HepG2 (cell line): ENCODE measurements around the gene AGT. TPM values are rescaled to one million over a fixed set of nuclear protein-coding genes. Genes with fewer than 3 reads are reported as not detected.

Experiments
- ATAC-seq: fragments of 200-7000 bp; cut with Tn5 transposase; 3 replicates; pipeline ENCODE4 v1.9.1; 2020; ENCODE audit warnings: mild to moderate bottlenecking, moderate library complexity
- Bru-seq: library from RNA; stranded (reverse); fragments of 400-500 nt; gene quantifications from one replicate; lab custom pipeline; 2021; lab: Mats Ljungman, UMichigan
- BruChase-seq, 2 experiments: library from RNA; stranded (reverse); fragments of 400-500 nt; gene quantifications; one replicate each; lab custom pipeline; 2021; lab: Mats Ljungman, UMichigan
- BruUV-seq: library from RNA; stranded (reverse); fragments of 400-500 nt; replicated peaks from 2 replicates; lab custom pipeline; 2021; lab: Mats Ljungman, UMichigan
- CTCF ChIA-PET: fragments of 300-600 bp; formaldehyde crosslinking; extraction: SDS; loops from one replicate; lab custom pipeline; 2021; ENCODE audit warnings: low total read pairs, inconsistent platforms, low intra/inter-chr PET ratio; lab: Yijun Ruan, JAX
- POLR2A ChIA-PET: fragments of 350-600 bp; sonication (Branson Sonifier 250); formaldehyde crosslinking; loops from one replicate; lab custom pipeline; 2020; ENCODE audit warnings: antibody characterized with exemption, inconsistent platforms; lab: Yijun Ruan, JAX
- DNase-seq: peaks from one replicate; pipeline ENCODE4 v3.0.0-alpha.2; 2015; ENCODE audit warnings: low spot score
- FAIRE-seq: peaks from 3 replicates; lab custom pipeline; 2011; peaks lifted over from hg19 to GRCh38; lab: Jason Lieb, UNC
- H2AFZ ChIP-seq: one replicate; pipeline ENCODE4 v1.6.1; 2011; ENCODE audit warnings: low read length, inconsistent platforms
- H3K27ac ChIP-seq: fragments of 300-600 bp; 3 replicates; pipeline ENCODE4 v1.8.0; 2011; ENCODE audit warnings: mixed run types, mild to moderate bottlenecking, mixed read lengths, low read length, inconsistent platforms; ENCODE audit not compliant: insufficient read depth; ENCODE audit errors: extremely low read length
- H3K27me3 ChIP-seq, 2 experiments: fragments of 200-600 bp in 1 of 2; 2 replicates in 1 of 2; 3 replicates in 1 of 2; pipeline versions ENCODE4 v1.6.0 to v1.8.0; 2011; ENCODE audit warnings: low read length in 2 of 2, mild to moderate bottlenecking in 2 of 2, moderate library complexity in 2 of 2, inconsistent platforms in 1 of 2; ENCODE audit not compliant: insufficient read depth in 2 of 2, control insufficient read depth in 1 of 2
- H3K36me3 ChIP-seq, 2 experiments: fragments of 200-600 bp in 1 of 2; replicated peaks in 1 of 2; 2 replicates in 1 of 2; 3 replicates in 1 of 2; pipeline versions ENCODE4 v1.5.1 to v1.8.0; 2011; ENCODE audit warnings: low read length in 2 of 2, inconsistent platforms in 1 of 2; ENCODE audit not compliant: insufficient read depth in 2 of 2, control insufficient read depth in 1 of 2
- H3K4me1 ChIP-seq: 2 replicates; pipeline ENCODE4 v1.5.1; 2012; ENCODE audit warnings: low read length, inconsistent platforms; ENCODE audit not compliant: insufficient read depth
- H3K4me2 ChIP-seq: 2 replicates; pipeline ENCODE4 v1.6.0; 2011; ENCODE audit warnings: low read depth, low read length, inconsistent platforms
- H3K4me3 ChIP-seq, 3 experiments: fragments of 200-600 bp in 1 of 3; sonication (generic), shearing (Covaris generic) in 1 of 3; replicated peaks in 1 of 3; 2 replicates each; pipeline ENCODE4 v1.5.1; 2011 to 2016; ENCODE audit warnings: low read length in 3 of 3, inconsistent platforms in 2 of 3, low read depth in 2 of 3, mild to moderate bottlenecking in 2 of 3, control low read depth in 1 of 3, mixed read lengths in 1 of 3; ENCODE audit not compliant: insufficient read depth in 1 of 3
- H3K79me2 ChIP-seq: one replicate; pipeline ENCODE4 v1.6.1; 2011; ENCODE audit warnings: low read length, inconsistent platforms; ENCODE audit not compliant: insufficient read depth
- H3K9ac ChIP-seq: 2 replicates; pipeline ENCODE4 v1.6.0; 2011; ENCODE audit warnings: mild to moderate bottlenecking, low read depth, low read length, inconsistent platforms; ENCODE audit not compliant: insufficient read depth
- H3K9me3 ChIP-seq: 2 replicates; pipeline ENCODE4 v1.5.1; 2012; ENCODE audit warnings: mild to moderate bottlenecking, low read length
- H4K20me1 ChIP-seq: 2 replicates; pipeline ENCODE4 v1.6.0; 2011; ENCODE audit warnings: inconsistent platforms, mild to moderate bottlenecking, low read length, moderate library complexity; ENCODE audit not compliant: insufficient read depth
- CBFB ChIP-seq: sonication (generic); formaldehyde crosslinking; IDR thresholded peaks from 2 replicates; pipeline ENCODE4 v1.4.0; 2020; ENCODE audit warnings: missing genetic modification reagents
- DNMT3B ChIP-seq: conservative IDR thresholded peaks from 2 replicates; pipeline ENCODE4 v1.6.1; 2016; ENCODE audit warnings: missing biosample characterization, control low read depth
- HNRNPUL1 ChIP-seq: fragments of 200-400 bp; formaldehyde crosslinking; IDR thresholded peaks from 2 replicates; pipeline ENCODE4 v1.6.1; 2017; ENCODE audit warnings: low read depth, mild to moderate bottlenecking, low read length, moderate library complexity
- JARID2 ChIP-seq: sonication (generic); formaldehyde crosslinking; IDR thresholded peaks from 2 replicates; pipeline ENCODE4 v1.8.1; 2023; ENCODE audit warnings: missing genetic modification reagents, inconsistent platforms; ENCODE audit not compliant: insufficient replicate concordance
- PAWR ChIP-seq: sonication (generic); formaldehyde crosslinking; IDR thresholded peaks from 2 replicates; pipeline ENCODE4 v1.4.0; 2020; ENCODE audit warnings: missing genetic modification reagents, mild to moderate bottlenecking, borderline replicate concordance
- PCBP2 ChIP-seq: fragments of 200-400 bp; formaldehyde crosslinking; optimal IDR thresholded peaks from 2 replicates; pipeline ENCODE3; 2018; ENCODE audit warnings: low read length, low read depth; ENCODE audit not compliant: poor library complexity, severe bottlenecking
- REXO4 ChIP-seq: sonication (generic); formaldehyde crosslinking; IDR thresholded peaks from 2 replicates; pipeline ENCODE4 v1.8.0; 2022; ENCODE audit warnings: missing genetic modification reagents, mild to moderate bottlenecking, borderline replicate concordance
- RFX5 ChIP-seq: IDR thresholded peaks from 2 replicates; pipeline ENCODE4 v1.6.1; 2011; ENCODE audit warnings: low read depth, low read length, improper control_type of control experiment
- SOX5 ChIP-seq: IDR thresholded peaks from 2 replicates; pipeline ENCODE4 v1.6.1; 2016; ENCODE audit warnings: borderline replicate concordance
- ZBTB49 ChIP-seq: sonication (generic); formaldehyde crosslinking; IDR thresholded peaks from 2 replicates; pipeline ENCODE4 v1.4.0; 2020; ENCODE audit warnings: missing genetic modification reagents, borderline replicate concordance
- ZNF253 ChIP-seq: sonication (generic); formaldehyde crosslinking; IDR thresholded peaks from 2 replicates; pipeline ENCODE4 v1.8.0; 2022; ENCODE audit warnings: mild to moderate bottlenecking, missing genetic modification reagents, borderline replicate concordance
- ZNF556 ChIP-seq: sonication (generic); formaldehyde crosslinking; IDR thresholded peaks from 2 replicates; pipeline ENCODE4 v1.4.0; 2020; ENCODE audit warnings: mild to moderate bottlenecking, missing genetic modification reagents, borderline replicate concordance
- ZNF788 ChIP-seq: sonication (generic); formaldehyde crosslinking; IDR thresholded peaks from 2 replicates; pipeline ENCODE4 v1.5.0; 2020; ENCODE audit warnings: mild to moderate bottlenecking, missing genetic modification reagents, borderline replicate concordance
- WGBS: methylation state at CpG from one replicate; pipeline ENCODE4 v1.1.6; 2017; ENCODE audit warnings: low lambda C conversion rate; 5-methylcytosine and 5-hydroxymethylcytosine counted together
- in situ Hi-C: cut with HindIII; loops from 2 replicates; pipeline ENCODE4 v1.10.0; 2017; ENCODE audit warnings: low pct_unique_long_range_greater_than_20kb; ENCODE audit not compliant: extremely low pct_ligation_motif_present
- intact Hi-C: fragments of 100-400 bp; cut with micrococcal nuclease; formaldehyde crosslinking; loops from one replicate; pipeline ENCODE4 v1.10.0; 2022; ENCODE audit not compliant: unreplicated experiment
- long read RNA-seq, 2 experiments: library from RNA in 1 of 2; library from polyadenylated mRNA in 1 of 2; stranded (forward) in 1 of 2; unstranded in 1 of 2; transcript quantifications; one replicate each; pipeline ENCODE4 v2.0.0, GENCODE V29; 2019 to 2022
- polyA minus RNA-seq, 3 experiments: library from RNA; depleted of rRNA, polyadenylated mRNA; stranded (reverse); fragments of >200 nt; gene quantifications; 2 replicates each; pipeline ENCODE4 v1.2.3, GENCODE V29; 2011; ENCODE audit warnings: low replicate concordance in 1 of 3
- polyA plus RNA-seq, 8 experiments: library from polyadenylated mRNA; depleted of rRNA in 3 of 8; stranded (reverse) in 7 of 8; unstranded in 1 of 8; fragments of >200 nt; fragmentation: Illumina TruSeq in 4 of 8; extraction: Trizol in 4 of 8; gene quantifications; 2 replicates each; pipeline versions ENCODE4 v1.2.1 to v1.2.3, GENCODE V29; 2011 to 2016; ENCODE audit warnings: low read depth in 4 of 8, missing spikeins in 1 of 8, mixed read lengths in 1 of 8; ENCODE audit not compliant: insufficient read depth in 1 of 8
- total RNA-seq, 5 experiments: library from RNA; depleted of rRNA; stranded (reverse); fragments of >200 nt; fragmentation: Illumina TruSeq; extraction: Trizol; gene quantifications; 2 replicates each; pipeline ENCODE4 v1.2.3, GENCODE V29; 2016; ENCODE audit warnings: low read depth in 1 of 5

The AGT gene
- total RNA-seq (2016; rRNA removed; fragmentation: Illumina TruSeq; extraction: Trizol), result 378 and 892 TPM in 2 replicates
- 75.9 and 76.7 TPM in 2 replicates for total RNA-seq (2016; cell fraction: cytosol; rRNA removed; fragmentation: Illumina TruSeq; extraction: Trizol; ENCODE audit: low read depth)
- total RNA-seq (2016; cell fraction: insoluble cytoplasmic fraction; rRNA removed; fragmentation: Illumina TruSeq; extraction: Trizol), result 368 and 897 TPM in 2 replicates
- total RNA-seq (2016; cell fraction: membrane; rRNA removed; fragmentation: Illumina TruSeq; extraction: Trizol), result 150 and 163 TPM in 2 replicates
- total RNA-seq (2016; cell fraction: nucleus; rRNA removed; fragmentation: Illumina TruSeq; extraction: Trizol), result 728 and 881 TPM in 2 replicates
- polyA plus RNA-seq (2011; rRNA removed), result 2,071 and 2,729 TPM in 2 replicates
- polyA plus RNA-seq (2011; cell fraction: cytosol; rRNA removed), result 1,947 and 1,991 TPM in 2 replicates
- 1,234 and 1,580 TPM in 2 replicates for polyA plus RNA-seq (2011; cell fraction: nucleus; rRNA removed)
- 1,477 and 1,796 TPM in 2 replicates for polyA plus RNA-seq (2012)
- polyA plus RNA-seq (2016; cell fraction: cytosol; fragmentation: Illumina TruSeq; extraction: Trizol; ENCODE audit: low read depth), result 105 and 108 TPM in 2 replicates
- polyA plus RNA-seq (2016; cell fraction: insoluble cytoplasmic fraction; fragmentation: Illumina TruSeq; extraction: Trizol; ENCODE audit: low read depth), result 413 and 471 TPM in 2 replicates
- 154 and 159 TPM in 2 replicates for polyA plus RNA-seq (2016; cell fraction: membrane; fragmentation: Illumina TruSeq; extraction: Trizol; ENCODE audit: low read depth)
- polyA plus RNA-seq (2016; cell fraction: nucleus; fragmentation: Illumina TruSeq; extraction: Trizol; ENCODE audit: insufficient read depth, low read depth), result 1,282 and 1,316 TPM in 2 replicates
- 0.94 and 2,464 TPM in 2 replicates for polyA minus RNA-seq (2011; rRNA and poly(A)+ RNA removed; ENCODE audit: low replicate concordance)
- 761 and 986 TPM in 2 replicates for polyA minus RNA-seq (2011; cell fraction: cytosol; rRNA and poly(A)+ RNA removed)
- 279 and 432 TPM in 2 replicates for polyA minus RNA-seq (2011; cell fraction: nucleus; rRNA and poly(A)+ RNA removed)
- percentile 99 among the genes with signal in this experiment for Bru-seq, nascent RNA
- percentile 99 among the genes with signal in this experiment for BruChase-seq, experiment 1, labeled RNA remaining after a 6-hour chase
- percentile 99 among the genes with signal in this experiment for BruChase-seq, experiment 2, labeled RNA remaining after a 2-hour chase
- long read RNA-seq, experiment 1, transcript AGT-201 (5 exons, 2,291 nt), result major isoform, 1,415 of 1,820 reads
- long read RNA-seq, experiment 1, partial matches to known transcripts, result 371 of 1,820 reads
- long read RNA-seq, experiment 1, other reads (novel, unspliced or antisense), result 34 of 1,820 reads
- long read RNA-seq, experiment 2, transcript AGT-201 (5 exons, 2,291 nt), result major isoform, 1,670 of 3,983 reads
- long read RNA-seq, experiment 2, partial matches to known transcripts, result 1,847 of 3,983 reads
- long read RNA-seq, experiment 2, other reads (novel, unspliced or antisense), result 466 of 3,983 reads

- POLR2A ChIA-PET, result interaction anchor here (0.8 to 7.9 kb wide), 22 partner anchors 10 to 522 kb away, joined by 3 to 110 read pairs (median 5); partner anchors contain the start of genes CAPN9 and COG2
- Histone ChIP-seq H3K27me3 (peaks cover 0 to 2% of the 10 kb centered on the region in 2 experiments; a peak in 1 of 5 replicates), H2AFZ (peak within 1 kb of the TSS; percentile 36), H4K20me1 (peaks cover 42% of the 10 kb centered on the region), H3K36me3 (peaks cover 7 to 19% of the 10 kb centered on the region in 2 experiments), H3K9me3 (no peaks in the 10 kb centered on the region), H3K79me2 (peaks cover 50% of the 10 kb centered on the region), H3K27ac (peak within 1 kb of the TSS; percentile 93), H3K9ac (peak within 1 kb of the TSS; percentile 91), H3K4me3 (peak within 1 kb of the TSS; percentile 83 to 92 (median 90)), H3K4me1 (peaks cover 61% of the 10 kb centered on the region), H3K4me2 (peak within 1 kb of the TSS; percentile 97)
- 2% methylated on average over 6 of the region's 24 CpGs for WGBS
- DNase-seq (peak; percentile 95), ATAC-seq (peak; percentile 85), FAIRE-seq (peak; percentile 95)
- intact Hi-C loops (loop anchor here (1.0 to 10.0 kb wide), 5 partner anchors 15 to 261 kb away; partner anchors contain the start of genes ARV1 and TTC13), in situ Hi-C loops (no loop called here)
- BruUV-seq, result no TSS peak
- CTCF ChIA-PET, result no interaction called here
- TF ChIP-seq ZBTB49 (CRISPR knock-in tag) (no peak), REXO4 (CRISPR knock-in tag) (no peak), ZNF788 (CRISPR knock-in tag) (peak; percentile 70; the same call in 1 of the 2 replicates), CBFB (CRISPR knock-in tag) (peak; percentile 86), ZNF253 (CRISPR knock-in tag) (peak; percentile 52; the same call in 1 of the 2 replicates), HNRNPUL1 (no peak), SOX5 (CRISPR knock-in tag) (peak; percentile 85), DNMT3B (peak; percentile 89), PCBP2 (no peak), PAWR (CRISPR knock-in tag) (0 out of 2 replicates have a peak, but pooled peaks have one; percentile 80), JARID2 (CRISPR knock-in tag) (no peak), ZNF556 (CRISPR knock-in tag) (peak; percentile 96; the same call in 1 of the 2 replicates), RFX5 (no peak)
These were observed at the start of gene AGT for GRCh38 chr1:230713915-230714764. Gene AGT (minus strand): TSS chr1:230714122. CDS start chr1:230710823, 3,299 bp downstream.
